ENCODE measurements around the gene HSPG2.

DNA sequence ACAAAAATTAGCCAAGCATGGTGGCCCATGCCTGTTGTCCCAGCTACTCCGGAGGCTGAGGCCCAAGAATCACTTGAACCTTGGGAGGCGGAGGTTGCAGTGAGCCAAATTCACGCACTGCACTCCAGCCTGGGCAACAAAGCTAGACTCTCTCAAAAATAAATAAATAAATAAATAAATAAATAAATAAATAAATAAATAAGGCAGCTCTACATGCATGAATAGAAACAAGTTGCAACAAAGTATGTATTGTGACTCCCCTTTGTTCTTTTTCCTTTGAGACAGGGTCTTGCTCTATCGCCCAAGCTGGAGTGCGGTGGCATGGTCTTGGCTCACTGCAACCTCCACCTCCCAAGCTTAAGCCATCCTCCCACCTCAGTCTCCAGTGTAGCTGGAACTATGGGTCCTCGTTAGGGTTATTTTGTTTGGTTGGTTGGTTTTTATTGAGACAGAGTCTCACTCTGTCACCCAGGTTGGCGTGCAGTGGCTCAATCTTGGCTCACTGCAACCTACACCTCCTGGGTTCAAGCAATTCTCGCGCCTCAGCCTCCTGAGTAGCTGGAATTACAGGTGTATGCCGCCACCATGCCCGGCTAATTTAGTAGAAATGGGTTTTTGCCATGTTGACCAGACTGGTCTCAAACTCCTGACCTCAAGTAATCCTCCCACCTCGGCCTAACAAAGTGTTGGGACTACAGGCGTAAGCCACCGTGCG is 162.1 kb downstream of the HSPG2 start:
- no peak for TF ChIP-seq EED (IDR thresholded peaks at IDR 0.05; ENCODE audit: low read depth)
- TF ChIP-seq RAD21 (IDR thresholded peaks at IDR 0.05; ENCODE audit: insufficient read depth, low read depth, low read length): no peak
- TF ChIP-seq RB1 (IDR thresholded peaks at IDR 0.05; ENCODE audit: borderline replicate concordance): no peak
- TF ChIP-seq, protein P1, sequence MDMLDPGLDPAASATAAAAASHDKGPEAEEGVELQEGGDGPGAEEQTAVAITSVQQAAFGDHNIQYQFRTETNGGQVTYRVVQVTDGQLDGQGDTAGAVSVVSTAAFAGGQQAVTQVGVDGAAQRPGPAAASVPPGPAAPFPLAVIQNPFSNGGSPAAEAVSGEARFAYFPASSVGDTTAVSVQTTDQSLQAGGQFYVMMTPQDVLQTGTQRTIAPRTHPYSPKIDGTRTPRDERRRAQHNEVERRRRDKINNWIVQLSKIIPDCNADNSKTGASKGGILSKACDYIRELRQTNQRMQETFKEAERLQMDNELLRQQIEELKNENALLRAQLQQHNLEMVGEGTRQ (IDR thresholded peaks at IDR 0.05; ENCODE audit: borderline replicate concordance, low read depth, low read length): no peak
- TF ChIP-seq, protein P2, sequence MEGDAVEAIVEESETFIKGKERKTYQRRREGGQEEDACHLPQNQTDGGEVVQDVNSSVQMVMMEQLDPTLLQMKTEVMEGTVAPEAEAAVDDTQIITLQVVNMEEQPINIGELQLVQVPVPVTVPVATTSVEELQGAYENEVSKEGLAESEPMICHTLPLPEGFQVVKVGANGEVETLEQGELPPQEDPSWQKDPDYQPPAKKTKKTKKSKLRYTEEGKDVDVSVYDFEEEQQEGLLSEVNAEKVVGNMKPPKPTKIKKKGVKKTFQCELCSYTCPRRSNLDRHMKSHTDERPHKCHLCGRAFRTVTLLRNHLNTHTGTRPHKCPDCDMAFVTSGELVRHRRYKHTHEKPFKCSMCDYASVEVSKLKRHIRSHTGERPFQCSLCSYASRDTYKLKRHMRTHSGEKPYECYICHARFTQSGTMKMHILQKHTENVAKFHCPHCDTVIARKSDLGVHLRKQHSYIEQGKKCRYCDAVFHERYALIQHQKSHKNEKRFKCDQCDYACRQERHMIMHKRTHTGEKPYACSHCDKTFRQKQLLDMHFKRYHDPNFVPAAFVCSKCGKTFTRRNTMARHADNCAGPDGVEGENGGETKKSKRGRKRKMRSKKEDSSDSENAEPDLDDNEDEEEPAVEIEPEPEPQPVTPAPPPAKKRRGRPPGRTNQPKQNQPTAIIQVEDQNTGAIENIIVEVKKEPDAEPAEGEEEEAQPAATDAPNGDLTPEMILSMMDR (IDR thresholded peaks at IDR 0.05 in 2 of 3, conservative IDR thresholded peaks at IDR 0.05 in 1 of 3; ENCODE audit: control insufficient read depth in 2 of 3, extremely low read depth in 1 of 3, insufficient read depth in 1 of 3, low read depth in 3 of 3, low read length in 3 of 3): no peak
- TF ChIP-seq, protein P3, sequence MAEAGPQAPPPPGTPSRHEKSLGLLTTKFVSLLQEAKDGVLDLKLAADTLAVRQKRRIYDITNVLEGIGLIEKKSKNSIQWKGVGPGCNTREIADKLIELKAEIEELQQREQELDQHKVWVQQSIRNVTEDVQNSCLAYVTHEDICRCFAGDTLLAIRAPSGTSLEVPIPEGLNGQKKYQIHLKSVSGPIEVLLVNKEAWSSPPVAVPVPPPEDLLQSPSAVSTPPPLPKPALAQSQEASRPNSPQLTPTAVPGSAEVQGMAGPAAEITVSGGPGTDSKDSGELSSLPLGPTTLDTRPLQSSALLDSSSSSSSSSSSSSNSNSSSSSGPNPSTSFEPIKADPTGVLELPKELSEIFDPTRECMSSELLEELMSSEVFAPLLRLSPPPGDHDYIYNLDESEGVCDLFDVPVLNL (IDR thresholded peaks at IDR 0.05; ENCODE audit: low read depth, low read length): no peak
- TF ChIP-seq, protein P4, sequence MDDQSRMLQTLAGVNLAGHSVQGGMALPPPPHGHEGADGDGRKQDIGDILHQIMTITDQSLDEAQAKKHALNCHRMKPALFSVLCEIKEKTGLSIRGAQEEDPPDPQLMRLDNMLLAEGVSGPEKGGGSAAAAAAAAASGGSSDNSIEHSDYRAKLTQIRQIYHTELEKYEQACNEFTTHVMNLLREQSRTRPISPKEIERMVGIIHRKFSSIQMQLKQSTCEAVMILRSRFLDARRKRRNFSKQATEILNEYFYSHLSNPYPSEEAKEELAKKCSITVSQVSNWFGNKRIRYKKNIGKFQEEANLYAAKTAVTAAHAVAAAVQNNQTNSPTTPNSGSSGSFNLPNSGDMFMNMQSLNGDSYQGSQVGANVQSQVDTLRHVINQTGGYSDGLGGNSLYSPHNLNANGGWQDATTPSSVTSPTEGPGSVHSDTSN (IDR thresholded peaks at IDR 0.05; ENCODE audit: insufficient replicate concordance, low read depth, low read length): no peak
- TF ChIP-seq, protein P5, sequence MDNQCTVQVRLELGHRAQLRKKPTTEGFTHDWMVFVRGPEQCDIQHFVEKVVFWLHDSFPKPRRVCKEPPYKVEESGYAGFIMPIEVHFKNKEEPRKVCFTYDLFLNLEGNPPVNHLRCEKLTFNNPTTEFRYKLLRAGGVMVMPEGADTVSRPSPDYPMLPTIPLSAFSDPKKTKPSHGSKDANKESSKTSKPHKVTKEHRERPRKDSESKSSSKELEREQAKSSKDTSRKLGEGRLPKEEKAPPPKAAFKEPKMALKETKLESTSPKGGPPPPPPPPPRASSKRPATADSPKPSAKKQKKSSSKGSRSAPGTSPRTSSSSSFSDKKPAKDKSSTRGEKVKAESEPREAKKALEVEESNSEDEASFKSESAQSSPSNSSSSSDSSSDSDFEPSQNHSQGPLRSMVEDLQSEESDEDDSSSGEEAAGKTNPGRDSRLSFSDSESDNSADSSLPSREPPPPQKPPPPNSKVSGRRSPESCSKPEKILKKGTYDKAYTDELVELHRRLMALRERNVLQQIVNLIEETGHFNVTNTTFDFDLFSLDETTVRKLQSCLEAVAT (IDR thresholded peaks at IDR 0.05): no peak
- no peak for TF ChIP-seq POU2F2 (IDR thresholded peaks at IDR 0.05; ENCODE audit: borderline replicate concordance, low read depth, low read length)
- TF ChIP-seq EZH2 (IDR thresholded peaks at IDR 0.05; ENCODE audit: borderline replicate concordance, control insufficient read depth, low read depth, low read length): no peak
- no peak for TF ChIP-seq RUNX3 (IDR thresholded peaks at IDR 0.05; ENCODE audit: low read length)
- TF ChIP-seq, protein P6, sequence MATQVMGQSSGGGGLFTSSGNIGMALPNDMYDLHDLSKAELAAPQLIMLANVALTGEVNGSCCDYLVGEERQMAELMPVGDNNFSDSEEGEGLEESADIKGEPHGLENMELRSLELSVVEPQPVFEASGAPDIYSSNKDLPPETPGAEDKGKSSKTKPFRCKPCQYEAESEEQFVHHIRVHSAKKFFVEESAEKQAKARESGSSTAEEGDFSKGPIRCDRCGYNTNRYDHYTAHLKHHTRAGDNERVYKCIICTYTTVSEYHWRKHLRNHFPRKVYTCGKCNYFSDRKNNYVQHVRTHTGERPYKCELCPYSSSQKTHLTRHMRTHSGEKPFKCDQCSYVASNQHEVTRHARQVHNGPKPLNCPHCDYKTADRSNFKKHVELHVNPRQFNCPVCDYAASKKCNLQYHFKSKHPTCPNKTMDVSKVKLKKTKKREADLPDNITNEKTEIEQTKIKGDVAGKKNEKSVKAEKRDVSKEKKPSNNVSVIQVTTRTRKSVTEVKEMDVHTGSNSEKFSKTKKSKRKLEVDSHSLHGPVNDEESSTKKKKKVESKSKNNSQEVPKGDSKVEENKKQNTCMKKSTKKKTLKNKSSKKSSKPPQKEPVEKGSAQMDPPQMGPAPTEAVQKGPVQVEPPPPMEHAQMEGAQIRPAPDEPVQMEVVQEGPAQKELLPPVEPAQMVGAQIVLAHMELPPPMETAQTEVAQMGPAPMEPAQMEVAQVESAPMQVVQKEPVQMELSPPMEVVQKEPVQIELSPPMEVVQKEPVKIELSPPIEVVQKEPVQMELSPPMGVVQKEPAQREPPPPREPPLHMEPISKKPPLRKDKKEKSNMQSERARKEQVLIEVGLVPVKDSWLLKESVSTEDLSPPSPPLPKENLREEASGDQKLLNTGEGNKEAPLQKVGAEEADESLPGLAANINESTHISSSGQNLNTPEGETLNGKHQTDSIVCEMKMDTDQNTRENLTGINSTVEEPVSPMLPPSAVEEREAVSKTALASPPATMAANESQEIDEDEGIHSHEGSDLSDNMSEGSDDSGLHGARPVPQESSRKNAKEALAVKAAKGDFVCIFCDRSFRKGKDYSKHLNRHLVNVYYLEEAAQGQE (IDR thresholded peaks at IDR 0.05; ENCODE audit: low read depth, low read length): no peak
- no peak for TF ChIP-seq POLR2A (IDR thresholded peaks at IDR 0.05; ENCODE audit: low read depth, low read length)

Measured in GM12878 (cell line).